Vagina (tissue), 2 donors: ENCODE results near the gene STEAP3. TPM values are rescaled to one million over a fixed set of nuclear protein-coding genes. Genes with fewer than 3 reads are reported as not detected.

ENCODE experiments used
- DNase-seq, 2 donors: peaks; one replicate each; pipeline ENCODE4 v3.0.0-alpha.2; 2017; ENCODE audit errors: extremely low spot score in 2 of 2
- H3K27ac ChIP-seq: fragments of 200-600 bp; sonication (generic); one replicate; pipeline ENCODE4 v1.5.1; 2019
- H3K27me3 ChIP-seq: fragments of 200-600 bp; sonication (generic); one replicate; pipeline ENCODE4 v1.5.1; 2019
- H3K36me3 ChIP-seq, 2 donors: fragments of 200-600 bp; sonication (generic); one replicate each; pipeline ENCODE4 v1.5.1; 2017 to 2019
- H3K4me1 ChIP-seq: fragments of 200-600 bp; sonication (generic); one replicate; pipeline ENCODE4 v1.5.1; 2019
- H3K4me3 ChIP-seq, 2 donors: fragments of 200-600 bp; sonication (generic); 1 replicate in 1 of 2; 2 replicates in 1 of 2; pipeline ENCODE4 v1.5.1; 2016 to 2019
- H3K9me3 ChIP-seq: fragments of 200-600 bp; sonication (generic); one replicate; pipeline ENCODE4 v1.5.1; 2019
- CTCF ChIP-seq, 3 experiments: fragments of 450-650 bp in 2 of 3; fragments of 200-600 bp in 1 of 3; sonication (generic) in 1 of 3; IDR thresholded peaks; one replicate each; pipeline ENCODE4 v1.5.1; 2017 to 2019; ENCODE audit warnings: antibody characterized with exemption in 3 of 3, mild to moderate bottlenecking in 2 of 3, moderate library complexity in 2 of 3
- POLR2A ChIP-seq, 2 donors: fragments of 450-650 bp; IDR thresholded peaks; one replicate each; pipeline ENCODE4 v1.6.1; 2017; ENCODE audit warnings: antibody characterized with exemption in 2 of 2, mild to moderate bottlenecking in 2 of 2, moderate library complexity in 2 of 2
- POLR2AphosphoS5 ChIP-seq, 2 donors: sonication (generic); formaldehyde crosslinking; IDR thresholded peaks; one replicate each; pipeline ENCODE4 v1.9.0; 2017; ENCODE audit warnings: antibody characterized with exemption in 2 of 2, mild to moderate bottlenecking in 2 of 2, low read depth in 1 of 2; ENCODE audit not compliant: insufficient read depth in 1 of 2
- intact Hi-C: fragments of 100-400 bp; cut with DNase I; formaldehyde crosslinking; loops from one replicate; pipeline ENCODE4 v1.15.1; 2023
- total RNA-seq: library from RNA; depleted of rRNA; stranded (reverse); fragments of >200 nt; gene quantifications from one replicate; pipeline ENCODE4 v1.2.3, GENCODE V29; 2016

The STEAP3 gene
- total RNA-seq, 1 donor from 2014 or later: 22.1 TPM

- intact Hi-C loops: loop anchor here (10.0 kb wide), 1 partner anchor 149 kb away; no protein-coding TSS in a partner anchor
These were observed 40.0 kb downstream of the STEAP3 start for GRCh38 chr2:119263656-119264055.

GRCh38 chr2:119264781-119265692 lies 41.4 kb downstream of the STEAP3 start:
- Histone ChIP-seq H3K4me3 (no peak overlapping the region), H3K36me3 (no peaks in the 10 kb centered on the region), H3K9me3 (no peaks in the 10 kb centered on the region), H3K4me1 (no peaks in the 10 kb centered on the region), H3K27me3 (no peaks in the 10 kb centered on the region), H3K27ac (no peak overlapping the region)
- intact Hi-C loops: loop anchor here (10.0 kb wide), 1 partner anchor 150 kb away; no protein-coding TSS in a partner anchor
- TF ChIP-seq CTCF (IDR thresholded peaks at IDR 0.05): peak; percentile 7 to 40 (median 34)
- TF ChIP-seq POLR2A (IDR thresholded peaks at IDR 0.05): no peak
- DNase-seq: peak; percentile 79 to 88

More at GRCh38 chr2:119263656-119264055, 40.0 kb downstream of the STEAP3 start:
- H3K4me1 ChIP-seq: no peaks in the 10 kb centered on the region
- DNase-seq: peak in 1 of 2 donors; percentile 31
- H3K27me3 ChIP-seq: no peaks in the 10 kb centered on the region
- H3K9me3 ChIP-seq: no peaks in the 10 kb centered on the region
- H3K4me3 ChIP-seq: no peak overlapping the region
- TF ChIP-seq POLR2A (IDR thresholded peaks at IDR 0.05) (no peak), CTCF (IDR thresholded peaks at IDR 0.05) (no peak), POLR2AphosphoS5 (IDR thresholded peaks at IDR 0.05; ENCODE audit: insufficient read depth in 1 of 2, low read depth in 1 of 2) (no peak)
- H3K27ac ChIP-seq: no peak overlapping the region
- no peaks in the 10 kb centered on the region for H3K36me3 ChIP-seq

GRCh38 chr2:119265693-119266066 lies 42.0 kb downstream of the STEAP3 start:
- no peak overlapping the region for H3K27ac ChIP-seq
- TF ChIP-seq POLR2AphosphoS5 (IDR thresholded peaks at IDR 0.05; ENCODE audit: insufficient read depth in 1 of 2, low read depth in 1 of 2) (no peak), CTCF (IDR thresholded peaks at IDR 0.05) (no peak), POLR2A (IDR thresholded peaks at IDR 0.05) (no peak)
- H3K36me3 ChIP-seq: no peaks in the 10 kb centered on the region
- no peaks in the 10 kb centered on the region for H3K9me3 ChIP-seq
- DNase-seq: peak; percentile 62 to 70
- H3K4me1 ChIP-seq: no peaks in the 10 kb centered on the region
- H3K4me3 ChIP-seq: no peak overlapping the region
- no peaks in the 10 kb centered on the region for H3K27me3 ChIP-seq
- intact Hi-C loops: loop anchor here (10.0 kb wide), 1 partner anchor 151 kb away; no protein-coding TSS in a partner anchor

- H3K4me3 ChIP-seq: no peak overlapping the region
- no peaks in the 10 kb centered on the region for H3K36me3 ChIP-seq
- H3K4me1 ChIP-seq: no peaks in the 10 kb centered on the region
- TF ChIP-seq CTCF (IDR thresholded peaks at IDR 0.05) (no peak), POLR2A (IDR thresholded peaks at IDR 0.05) (no peak), POLR2AphosphoS5 (IDR thresholded peaks at IDR 0.05; ENCODE audit: insufficient read depth in 1 of 2, low read depth in 1 of 2) (no peak)
- no peaks in the 10 kb centered on the region for H3K9me3 ChIP-seq
- peak in 1 of 2 donors; percentile 52 for DNase-seq
- H3K27me3 ChIP-seq: no peaks in the 10 kb centered on the region
- intact Hi-C loops: loop anchor here (10.0 kb wide), 1 partner anchor 151 kb away; no protein-coding TSS in a partner anchor
- H3K27ac ChIP-seq: no peak overlapping the region
These were observed 42.5 kb downstream of the STEAP3 start for GRCh38 chr2:119266091-119266589.
